K562 (cell line): Measurements from ENCODE around the gene MYL5. TPM values are rescaled to one million over a fixed set of nuclear protein-coding genes. Genes with fewer than 3 reads are reported as not detected.
A peak's percentile ranks its signal among the peaks of the same experiment; 100 is the strongest.

ENCODE experiments used
- ATAC-seq: fragments of 200-7000 bp; cut with Tn5 transposase; 3 replicates; pipeline ENCODE4 v1.9.1; 2020; ENCODE audit warnings: moderate library complexity
- BruUV-seq: library from RNA; stranded (reverse); fragments of 400-500 nt; replicated peaks from 2 replicates; lab custom pipeline; 2021; lab: Mats Ljungman, UMichigan
- CTCF ChIA-PET: fragments of 300-600 bp; formaldehyde crosslinking; extraction: SDS; loops from one replicate; lab custom pipeline; 2021; ENCODE audit warnings: low intra/inter-chr PET ratio; lab: Yijun Ruan, JAX
- POLR2A ChIA-PET: fragments of 300-600, 350-650 bp; sonication (Branson Sonifier 250); formaldehyde crosslinking; extraction: SDS; loops from one replicate; lab custom pipeline; 2021; ENCODE audit warnings: antibody characterized with exemption, inconsistent platforms; lab: Yijun Ruan, JAX
- DNase-seq, 4 experiments: peaks; one replicate each; pipeline versions ENCODE4 v3.0.0 to v3.0.0-alpha.2; 2011 to 2018; ENCODE audit warnings: low spot score in 3 of 4, mixed read lengths in 3 of 4; ENCODE audit errors: extremely low read depth in 1 of 4
- FAIRE-seq: peaks from 2 replicates; lab custom pipeline; 2011; peaks lifted over from hg19 to GRCh38; lab: Jason Lieb, UNC
- H2AFZ ChIP-seq: 2 replicates; pipeline ENCODE4 v1.6.0; 2011; ENCODE audit warnings: low read depth, low read length, control low read depth, inconsistent platforms
- H3K27ac ChIP-seq: fragments of 200-600 bp; 3 replicates; pipeline ENCODE4 v1.8.0; 2011; ENCODE audit warnings: low read depth, mild to moderate bottlenecking, control low read depth, inconsistent platforms, low read length, moderate library complexity, mixed read lengths; ENCODE audit errors: extremely low read depth
- H3K27me3 ChIP-seq, 2 experiments: fragments of 300-600 bp in 1 of 2; 2 replicates in 1 of 2; 3 replicates in 1 of 2; pipeline versions ENCODE4 v1.6.0 to v1.8.0; 2011; ENCODE audit warnings: inconsistent platforms in 2 of 2, low read length in 2 of 2, mild to moderate bottlenecking in 1 of 2, mixed read lengths in 1 of 2, moderate library complexity in 1 of 2; ENCODE audit not compliant: control insufficient read depth in 2 of 2, insufficient read depth in 2 of 2
- H3K36me3 ChIP-seq: fragments of 300-600 bp; 3 replicates; pipeline ENCODE4 v1.8.0; 2011; ENCODE audit warnings: mild to moderate bottlenecking, low read length, inconsistent platforms; ENCODE audit not compliant: control insufficient read depth, insufficient read depth
- H3K4me1 ChIP-seq, 2 experiments: fragments of 200-600 bp in 1 of 2; replicated peaks in 1 of 2; 2 replicates in 1 of 2; 3 replicates in 1 of 2; pipeline versions ENCODE4 v1.5.1 to v1.8.0; 2011; ENCODE audit warnings: inconsistent platforms in 2 of 2, low read length in 2 of 2, mild to moderate bottlenecking in 1 of 2, mixed read lengths in 1 of 2, moderate library complexity in 1 of 2; ENCODE audit not compliant: control insufficient read depth in 2 of 2, insufficient read depth in 2 of 2
- H3K4me2 ChIP-seq: 2 replicates; pipeline ENCODE4 v1.6.1; 2011; ENCODE audit warnings: low read length, control low read depth, inconsistent platforms, mixed read lengths; ENCODE audit not compliant: insufficient read depth
- H3K4me3 ChIP-seq: fragments of 200-600 bp; sonication (generic), shearing (Covaris generic); 2 replicates; pipeline ENCODE4 v1.5.1; 2016; ENCODE audit warnings: control low read depth, inconsistent platforms
- H3K79me2 ChIP-seq: fragments of 200-600 bp; 3 replicates; pipeline ENCODE4 v1.8.0; 2011; ENCODE audit warnings: low read length, inconsistent platforms; ENCODE audit not compliant: control insufficient read depth, insufficient read depth
- H3K9ac ChIP-seq, 2 experiments: 2 replicates each; pipeline versions ENCODE4 v1.6.0 to v1.6.1; 2011; ENCODE audit warnings: low read depth in 2 of 2, low read length in 2 of 2, control low read depth in 1 of 2, inconsistent platforms in 1 of 2, mild to moderate bottlenecking in 1 of 2, mixed read lengths in 1 of 2; ENCODE audit not compliant: insufficient read depth in 1 of 2
- H3K9me1 ChIP-seq: one replicate; pipeline ENCODE4 v1.6.0; 2011; ENCODE audit warnings: inconsistent platforms, mild to moderate bottlenecking, low read length, moderate library complexity; ENCODE audit not compliant: control insufficient read depth, insufficient read depth
- H3K9me3 ChIP-seq: replicated peaks from 2 replicates; pipeline ENCODE4 v1.5.1; 2011; ENCODE audit warnings: low read depth, low read length, inconsistent platforms; ENCODE audit not compliant: control insufficient read depth, insufficient read depth
- H4K20me1 ChIP-seq: replicated peaks from 2 replicates; pipeline ENCODE4 v1.6.1; 2011; ENCODE audit warnings: low read length, inconsistent platforms, mixed read lengths; ENCODE audit not compliant: control insufficient read depth, insufficient read depth
- KDM5B ChIP-seq: fragments of 200-600 bp; sonication (generic); IDR thresholded peaks from 2 replicates; pipeline ENCODE4 v1.6.1; 2012; ENCODE audit warnings: low read depth, mild to moderate bottlenecking, moderate library complexity, low read length, control low read depth, inconsistent platforms; ENCODE audit not compliant: insufficient replicate concordance
- ZEB2 ChIP-seq: fragments of 450-650 bp; IDR thresholded peaks from 2 replicates; pipeline ENCODE4 v1.6.1; 2016
- ZNF232 ChIP-seq: sonication (generic); formaldehyde crosslinking; IDR thresholded peaks from 2 replicates; pipeline ENCODE4 v1.8.0; 2022; ENCODE audit warnings: mild to moderate bottlenecking, missing genetic modification reagents
- WGBS: fragments of 100-300 bp; shearing (Covaris generic); methylation state at CpG from one replicate; pipeline ENCODE4 v1.1.6; 2016; ENCODE audit warnings: low coverage, mixed read lengths; ENCODE audit not compliant: insufficient coverage; ENCODE audit errors: missing lambda C conversion rate; 5-methylcytosine and 5-hydroxymethylcytosine counted together
- in situ Hi-C: fragments of 300-500 bp; cut with MboI; formaldehyde crosslinking; loops from 4 replicates; pipeline ENCODE4 v1.15.0; 2018; ENCODE audit warnings: inconsistent platforms, mixed read lengths
- intact Hi-C: fragments of 100-400 bp; cut with micrococcal nuclease; formaldehyde crosslinking; loops from 2 replicates; pipeline ENCODE4 v1.14.2; 2022
- polyA plus RNA-seq, 8 experiments: library from polyadenylated mRNA; depleted of rRNA in 4 of 8; stranded (reverse) in 5 of 8; unstranded in 3 of 8; fragments of >200 nt; fragmentation: Nextera tagmentation in 2 of 8; fragmentation: Illumina TruSeq in 1 of 8; extraction: Ambion mirVana in 2 of 8; extraction: Trizol in 1 of 8; gene quantifications; 2 replicates each; pipeline versions ENCODE4 v1.2.1 to v1.2.3, GENCODE V29; 2011 to 2014; ENCODE audit warnings: inconsistent platforms in 1 of 8, missing spikeins in 1 of 8
- total RNA-seq, 7 experiments: library from RNA; depleted of rRNA in 6 of 7; stranded (reverse); fragments of >200 nt in 6 of 7; fragmentation: Illumina TruSeq in 2 of 7; extraction: Trizol in 2 of 7; gene quantifications; 2 replicates each; pipeline versions ENCODE4 v1.2.1 to v1.2.3, GENCODE V29; 2011 to 2021; ENCODE audit warnings: low replicate concordance in 1 of 7

The MYL5 gene
- total and polyA plus RNA-seq, 9 of the 15 experiments (the other 6 are each of a cell fraction or from before 2014, with no cell fraction given) = 1.4 to 10.0 (median 4.1) TPM

DNA sequence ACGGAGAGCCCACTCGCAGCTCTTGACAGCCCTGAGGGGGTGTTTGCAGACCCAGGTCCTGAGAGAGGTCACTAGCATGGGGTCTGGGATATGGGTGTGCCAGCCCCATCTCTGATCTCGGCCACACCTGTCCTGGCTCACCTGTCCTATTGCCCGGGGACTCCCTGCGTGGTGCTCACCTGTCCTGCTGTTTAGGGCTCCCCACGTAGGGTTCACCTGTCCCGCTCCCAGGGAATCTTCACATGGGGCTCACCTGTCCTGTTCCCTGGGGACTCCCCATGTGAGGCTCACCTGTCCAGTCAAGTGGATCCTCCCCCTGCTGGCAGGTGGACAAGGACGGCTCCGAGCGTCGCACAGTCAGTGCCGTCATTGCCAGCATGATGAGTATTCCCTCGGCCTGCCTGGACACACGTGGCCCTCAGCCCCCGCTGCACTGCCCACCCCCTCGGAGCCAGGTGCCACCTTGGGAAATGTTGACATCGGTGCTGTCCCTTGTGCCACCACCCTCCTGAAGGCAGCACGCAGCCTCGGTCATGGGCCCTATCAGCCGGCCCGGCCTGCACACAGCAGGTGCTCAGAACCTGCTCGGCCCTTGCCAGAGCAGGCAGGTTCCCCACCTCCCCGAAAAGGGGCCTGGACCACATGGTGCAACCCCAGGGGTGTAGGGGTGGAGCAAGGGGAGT is 8.3 kb downstream of the MYL5 start:
- H3K27me3 ChIP-seq = no peaks in the 10 kb centered on the region
- no peak for DNase-seq
- TF ChIP-seq ZEB2 (0 out of 2 replicates have a peak, but pooled peaks have one; percentile 26), KDM5B (peak; percentile 12), ZNF232 (CRISPR knock-in tag) (no peak)
- TF ChIP-seq, all 486 proteins: peak for 2
- no peak overlapping the region; a peak in 1 of 4 replicates for H3K9ac ChIP-seq
- no peak overlapping the region for H3K4me2 ChIP-seq
- no peaks in the 10 kb centered on the region for H3K9me3 ChIP-seq
- no peak overlapping the region for H2AFZ ChIP-seq
- 76% methylated on average over 22 of the region's 23 CpGs for WGBS
- intact Hi-C loops (loop anchor here (5.0 to 10.0 kb wide), 3 partner anchors 52 to 302 kb away; partner anchors contain the start of gene IDUA), in situ Hi-C loops (no loop called here)
- H4K20me1 ChIP-seq = 0 out of 2 replicates have a peak, but pooled peaks cover 4% of the 10 kb centered on the region
- ATAC-seq (no peak), FAIRE-seq (no peak)
- no peak overlapping the region for H3K27ac ChIP-seq
- H3K9me1 ChIP-seq = no peaks in the 10 kb centered on the region
- no peaks in the 10 kb centered on the region for H3K36me3 ChIP-seq
- POLR2A ChIA-PET = no interaction called here
- H3K4me1 ChIP-seq = peaks cover 21 to 94% of the 10 kb centered on the region in 2 experiments
- BruUV-seq = no TSS peak
- no peak overlapping the region for H3K4me3 ChIP-seq
- CTCF ChIA-PET = no interaction called here
- peaks cover 2% of the 10 kb centered on the region; the same call in 2 of the 3 replicates for H3K79me2 ChIP-seq
